K562 treated with DMSO at 1 percent for 48 hours (cell line): ENCODE results near the gene OR2J2. TPM values are rescaled to one million over a fixed set of nuclear protein-coding genes. Genes with fewer than 3 reads are reported as not detected.

Source experiments
- total RNA-seq: library from RNA; unstranded; fragments of 300-600 nt; gene quantifications from 2 replicates; pipeline ENCODE4 v1.2.3, GENCODE V29; 2022; ENCODE audit warnings: low replicate concordance; ENCODE audit errors: extremely low read depth

Gene OR2J2
- total RNA-seq: not detected in 2 replicates

DNA sequence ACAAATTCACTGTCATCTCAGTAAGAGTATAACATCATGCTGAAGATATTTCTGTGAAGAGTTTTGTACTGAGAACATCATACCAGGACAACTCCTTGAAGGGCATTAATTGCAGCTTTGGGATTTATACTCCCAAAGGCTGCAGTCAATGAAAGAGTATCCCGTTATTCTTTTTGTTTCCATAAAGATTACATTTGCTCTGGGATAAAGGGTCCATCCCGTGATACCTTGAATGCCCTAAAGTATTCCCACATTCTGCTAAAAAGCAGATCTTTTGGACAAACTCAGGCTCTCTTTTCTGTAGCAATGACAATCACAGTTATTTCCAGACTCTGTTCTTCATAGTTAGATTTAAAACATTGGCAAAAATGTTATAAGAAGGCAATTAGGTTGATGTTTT, at the start of gene OR2J2:
Gene OR2J2 (plus strand): TSS at position 301 of the 400 bp plus-strand sequence. CDS start 2,729 bp downstream, outside the sequence.

Other genes with a start within 250 kb of the OR2J2 start
- gene TRIM27, start 246.9 kb upstream of the OR2J2 start, total RNA-seq: 332 TPM in 1 of 2 replicates, not detected in the other
- gene ZNF311, start 165.6 kb upstream of the OR2J2 start, total RNA-seq: not detected in 2 replicates
- not detected in 2 replicates for gene OR2W1, start 125.7 kb upstream of the OR2J2 start, total RNA-seq
- gene OR2B3, start 83.6 kb upstream of the OR2J2 start, total RNA-seq: not detected in 2 replicates
- not detected in 2 replicates for gene OR2J1, start 71.4 kb upstream of the OR2J2 start, total RNA-seq
- not detected in 2 replicates for gene OR2J3, start 62.8 kb upstream of the OR2J2 start, total RNA-seq
- gene OR14J1, start 130.8 kb downstream of the OR2J2 start, total RNA-seq: not detected in 2 replicates
- not detected in 2 replicates for gene OR5V1, start 198.0 kb downstream of the OR2J2 start, total RNA-seq
- gene OR12D3, start 204.4 kb downstream of the OR2J2 start, total RNA-seq: not detected in 2 replicates
- gene OR12D2, start 224.7 kb downstream of the OR2J2 start, total RNA-seq: not detected in 2 replicates
- gene OR12D1, start 244.0 kb downstream of the OR2J2 start, total RNA-seq: not detected in 2 replicates